OCI-LY1 (cell line): Measurements from ENCODE around the gene CDH26.

Experiments used
- H2AFZ ChIP-seq: fragments of 200-600 bp; sonication (generic), shearing (Covaris generic); 2 replicates; pipeline ENCODE4 v1.6.0; 2014; ENCODE audit warnings: antibody characterized with exemption, mild to moderate bottlenecking, low read length
- H3F3A ChIP-seq: fragments of 200-600 bp; sonication (generic), shearing (Covaris generic); 2 replicates; pipeline ENCODE4 v1.6.0; 2014; ENCODE audit warnings: mild to moderate bottlenecking, antibody characterized with exemption, low read length, moderate library complexity; ENCODE audit not compliant: insufficient read depth
- H3K27ac ChIP-seq: fragments of 200-600 bp; sonication (generic); 2 replicates; pipeline ENCODE4 v1.5.1; 2014; ENCODE audit warnings: low read length, mixed run types, mild to moderate bottlenecking, low read depth; ENCODE audit not compliant: poor library complexity, severe bottlenecking
- H3K27me3 ChIP-seq: fragments of 200-600 bp; sonication (generic); 2 replicates; pipeline ENCODE4 v1.6.0; 2014; ENCODE audit warnings: antibody characterized with exemption, mild to moderate bottlenecking, low read length, moderate library complexity; ENCODE audit not compliant: insufficient read depth
- H3K36me3 ChIP-seq: fragments of 200-600 bp; sonication (generic); 2 replicates; pipeline ENCODE4 v1.6.1; 2014; ENCODE audit warnings: mild to moderate bottlenecking, antibody characterized with exemption, low read length, moderate library complexity, mixed read lengths; ENCODE audit not compliant: insufficient read depth
- H3K4me1 ChIP-seq: fragments of 200-600 bp; sonication (generic); 2 replicates; pipeline ENCODE4 v1.5.1; 2014; ENCODE audit warnings: mild to moderate bottlenecking, low read length, moderate library complexity; ENCODE audit not compliant: insufficient read depth, severe bottlenecking
- H3K4me2 ChIP-seq: fragments of 200-600 bp; sonication (generic), shearing (Covaris generic); 2 replicates; pipeline ENCODE4 v1.6.1; 2014; ENCODE audit warnings: low read length
- H3K4me3 ChIP-seq: fragments of 200-600 bp; sonication (generic); 2 replicates; pipeline ENCODE4 v1.5.1; 2014; ENCODE audit warnings: low read length, low read depth, mild to moderate bottlenecking, mixed read lengths; ENCODE audit not compliant: poor library complexity, severe bottlenecking
- H3K79me2 ChIP-seq: fragments of 200-600 bp; shearing (Covaris generic); 2 replicates; pipeline ENCODE4 v1.6.1; 2016; ENCODE audit warnings: mixed run types, low read length, mixed read lengths; ENCODE audit not compliant: insufficient read depth
- H3K9ac ChIP-seq: fragments of 200-600 bp; sonication (generic), shearing (Covaris generic); 2 replicates; pipeline ENCODE4 v1.6.1; 2014; ENCODE audit warnings: mild to moderate bottlenecking, low read length, mixed read lengths
- H3K9me2 ChIP-seq: fragments of 200-600 bp; sonication (generic), shearing (Covaris generic); 2 replicates; pipeline ENCODE4 v1.6.1; 2014; ENCODE audit warnings: low read depth, mild to moderate bottlenecking, low read length, mixed read lengths
- H3K9me3 ChIP-seq: fragments of 200-600 bp; shearing (Covaris generic); 2 replicates; pipeline ENCODE4 v1.6.1; 2014; ENCODE audit warnings: low read length, mixed read lengths
- H4K20me1 ChIP-seq: fragments of 200-600 bp; sonication (generic), shearing (Covaris generic); 2 replicates; pipeline ENCODE4 v1.6.0; 2016; ENCODE audit warnings: mild to moderate bottlenecking, low read length; ENCODE audit not compliant: insufficient read depth
- CTCF ChIP-seq: fragments of 200-600 bp; sonication (generic), shearing (Covaris generic); IDR thresholded peaks from 2 replicates; pipeline ENCODE4 v1.5.1; 2017; ENCODE audit warnings: mild to moderate bottlenecking, antibody characterized with exemption, low read length, moderate library complexity, mixed read lengths
- EZH2 ChIP-seq: fragments of 200-600 bp; sonication (generic), shearing (Covaris generic); IDR thresholded peaks from 2 replicates; pipeline ENCODE4 v1.8.0; 2017; ENCODE audit warnings: borderline replicate concordance, mixed run types, mild to moderate bottlenecking, antibody characterized with exemption, low read length, moderate library complexity, mixed read lengths

CDH26 gene

GRCh38 chr20:59932616-59933295 lies 25.5 kb upstream of the CDH26 start:
- no peak for TF ChIP-seq CTCF
- no peaks in the 10 kb centered on the region for H3K79me2 ChIP-seq
- no peak overlapping the region for H3K4me2 ChIP-seq
- H3K27me3 ChIP-seq: no peaks in the 10 kb centered on the region
- H3K4me1 ChIP-seq: peaks cover 6% of the 10 kb centered on the region
- no peaks in the 10 kb centered on the region for H4K20me1 ChIP-seq
- no peaks in the 10 kb centered on the region for H3K36me3 ChIP-seq
- H3F3A ChIP-seq: no peaks in the 10 kb centered on the region
- H3K27ac ChIP-seq: no peak overlapping the region
- no peak overlapping the region for H2AFZ ChIP-seq
- no peak overlapping the region for H3K4me3 ChIP-seq
- H3K9me2 ChIP-seq: no peaks in the 10 kb centered on the region
- H3K9me3 ChIP-seq: no peaks in the 10 kb centered on the region
- H3K9ac ChIP-seq: no peak overlapping the region

GRCh38 chr20:59933296-59933848 lies 24.9 kb upstream of the CDH26 start, which contains the start of gene SYCP2:
SYCP2 (minus strand) TSS chr20:59933637; CDS start chr20:59922413, 11,224 bp downstream.
- H3K27ac ChIP-seq: no peak within 1 kb of the TSS
- no peaks in the 10 kb centered on the region for H3K36me3 ChIP-seq
- no peak within 1 kb of the TSS for H2AFZ ChIP-seq
- no peaks in the 10 kb centered on the region for H3K9me2 ChIP-seq
- no peak within 1 kb of the TSS for H3K4me3 ChIP-seq
- no peaks in the 10 kb centered on the region for H4K20me1 ChIP-seq
- no peak within 1 kb of the TSS for H3K4me2 ChIP-seq
- H3K9me3 ChIP-seq: no peaks in the 10 kb centered on the region
- peaks cover 12% of the 10 kb centered on the region for H3K4me1 ChIP-seq
- TF ChIP-seq CTCF (no peak), EZH2 (no peak)
- H3F3A ChIP-seq: no peaks in the 10 kb centered on the region
- no peaks in the 10 kb centered on the region for H3K79me2 ChIP-seq
- H3K9ac ChIP-seq: no peak within 1 kb of the TSS
- no peaks in the 10 kb centered on the region for H3K27me3 ChIP-seq

GRCh38 chr20:59933849-59934585 lies 24.2 kb upstream of the CDH26 start:
- H3K27ac ChIP-seq: no peak overlapping the region
- no peaks in the 10 kb centered on the region for H3F3A ChIP-seq
- no peaks in the 10 kb centered on the region for H4K20me1 ChIP-seq
- H3K79me2 ChIP-seq: no peaks in the 10 kb centered on the region
- H3K4me2 ChIP-seq: no peak overlapping the region
- H3K4me1 ChIP-seq: peaks cover 18% of the 10 kb centered on the region
- H3K9ac ChIP-seq: no peak overlapping the region
- H3K4me3 ChIP-seq: no peak overlapping the region
- H3K9me3 ChIP-seq: no peaks in the 10 kb centered on the region
- TF ChIP-seq EZH2 (no peak), CTCF (no peak)
- no peak overlapping the region for H2AFZ ChIP-seq
- no peaks in the 10 kb centered on the region for H3K27me3 ChIP-seq
- H3K36me3 ChIP-seq: no peaks in the 10 kb centered on the region
- no peaks in the 10 kb centered on the region for H3K9me2 ChIP-seq
